ENCODE data around the gene DIRAS1.
A peak's percentile ranks its signal among the peaks of the same experiment; 100 is the strongest.

The DIRAS1 gene

GRCh38 chr19:2720777-2721569 is at the start of gene DIRAS1:
Gene DIRAS1, minus strand, starts transcription at chr19:2721372. Its CDS starts 3,566 bp downstream, at chr19:2717806.
- Histone ChIP-seq H3K4me3 (peak within 1 kb of the TSS in 6 of 7 experiments; percentile 6 to 41 (median 27)), H3K27ac (peak within 1 kb of the TSS in 4 of 21 experiments; percentile 14 to 56 (median 22))

GRCh38 chr19:2770055-2771013 is 49.2 kb upstream of the DIRAS1 start:
- Histone ChIP-seq H3K27ac (peak overlapping the region in 5 of 21 experiments; percentile 12 to 57 (median 21)), H3K4me3 (no peak overlapping the region)

GRCh38 chr19:2769218-2769617 is 48.0 kb upstream of the DIRAS1 start:
- Histone ChIP-seq H3K4me3 (no peak overlapping the region), H3K27ac (no peak overlapping the region)

- Histone ChIP-seq H3K4me3 (no peak overlapping the region), H3K27ac (no peak overlapping the region)
These were observed 47.4 kb upstream of the DIRAS1 start for GRCh38 chr19:2768365-2769132.

GRCh38 chr19:2767688-2768087 is 46.5 kb upstream of the DIRAS1 start:
- Histone ChIP-seq H3K27ac (no peak overlapping the region), H3K4me3 (no peak overlapping the region)

GRCh38 chr19:2766594-2767372 is 45.6 kb upstream of the DIRAS1 start:
- Histone ChIP-seq H3K4me3 (no peak overlapping the region), H3K27ac (no peak overlapping the region)

GRCh38 chr19:2765376-2765775 is 44.2 kb upstream of the DIRAS1 start:
- no peak overlapping the region for H3K4me3 ChIP-seq
- H3K27ac ChIP-seq: no peak overlapping the region

GRCh38 chr19:2764945-2765344 is 43.8 kb upstream of the DIRAS1 start:
- no peak overlapping the region for H3K4me3 ChIP-seq
- H3K27ac ChIP-seq: no peak overlapping the region

- no peak overlapping the region for H3K27ac ChIP-seq
These were observed 42.5 kb upstream of the DIRAS1 start for GRCh38 chr19:2763687-2764086.

GRCh38 chr19:2762783-2763496 is 41.8 kb upstream of the DIRAS1 start:
- Histone ChIP-seq H3K27ac (no peak overlapping the region), H3K4me3 (no peak overlapping the region)

More at GRCh38 chr19:2763687-2764086, 42.5 kb upstream of the DIRAS1 start:
- no peak overlapping the region for H3K4me3 ChIP-seq

- Histone ChIP-seq H3K27ac (no peak overlapping the region), H3K4me3 (no peak overlapping the region)
These were observed 41.0 kb upstream of the DIRAS1 start for GRCh38 chr19:2761876-2762782.

- Histone ChIP-seq H3K27ac (no peak overlapping the region), H3K4me3 (no peak overlapping the region)
These were observed 40.1 kb upstream of the DIRAS1 start for GRCh38 chr19:2761309-2761677.

- no peak overlapping the region for H3K4me3 ChIP-seq
- H3K27ac ChIP-seq: no peak overlapping the region
These were observed 38.8 kb upstream of the DIRAS1 start for GRCh38 chr19:2759965-2760364.

GRCh38 chr19:2759362-2759761 is 38.2 kb upstream of the DIRAS1 start:
- Histone ChIP-seq H3K4me3 (no peak overlapping the region), H3K27ac (no peak overlapping the region)

GRCh38 chr19:2758601-2759313 is 37.6 kb upstream of the DIRAS1 start:
- Histone ChIP-seq H3K27ac (no peak overlapping the region), H3K4me3 (no peak overlapping the region)

GRCh38 chr19:2756921-2757881 is 36.0 kb upstream of the DIRAS1 start:
- no peak overlapping the region for H3K27ac ChIP-seq
- H3K4me3 ChIP-seq: no peak overlapping the region
